Natural killer cell (primary cell): ENCODE data around the gene GFRA1. TPM values are rescaled to one million over a fixed set of nuclear protein-coding genes. Genes with fewer than 3 reads are reported as not detected.
"Not testable (repeated sequence)": the region's sequence is repeated elsewhere in the genome, so short reads cannot be mapped to it uniquely, and the experiment has no call there.

Experiments used
- ATAC-seq, 3 donors: fragments of 150-1000 bp in 2 of 3; fragments of 200-7000 bp in 1 of 3; cut with Tn5 transposase; 1 replicate in 1 of 3; 2 replicates in 2 of 3; pipeline ENCODE4 v1.10.0; 2021; ENCODE audit warnings: mild to moderate bottlenecking in 2 of 3, moderate library complexity in 2 of 3
- DNase-seq, 2 donors: peaks; one replicate each; pipeline versions ENCODE4 v3.0.0 to v3.0.0-alpha.2; 2013 to 2021; ENCODE audit warnings: mixed read lengths in 1 of 2
- H3K27ac ChIP-seq: one replicate; pipeline ENCODE4 v1.5.1; 2013; ENCODE audit warnings: mild to moderate bottlenecking, low read length
- H3K27me3 ChIP-seq: one replicate; pipeline ENCODE4 v1.6.1; 2013; ENCODE audit warnings: low read length; ENCODE audit not compliant: control insufficient read depth, insufficient read depth
- H3K36me3 ChIP-seq: one replicate; pipeline ENCODE4 v1.6.1; 2013; ENCODE audit warnings: low read length; ENCODE audit not compliant: control insufficient read depth, insufficient read depth
- H3K4me1 ChIP-seq: one replicate; pipeline ENCODE4 v1.6.1; 2013; ENCODE audit warnings: low read length; ENCODE audit not compliant: control insufficient read depth, insufficient read depth
- H3K4me3 ChIP-seq: one replicate; pipeline ENCODE4 v1.5.1; 2013; ENCODE audit warnings: low read length
- H3K9me3 ChIP-seq: one replicate; pipeline ENCODE4 v1.6.1; 2013; ENCODE audit warnings: low read length; ENCODE audit not compliant: control insufficient read depth, insufficient read depth
- H3K27ac Mint-ChIP-seq, 2 donors: one replicate each; pipeline ENCODE4 v1.8.0; 2022; ENCODE audit warnings: mild to moderate bottlenecking in 2 of 2, mixed read lengths in 2 of 2, moderate library complexity in 1 of 2
- H3K27me3 Mint-ChIP-seq, 2 donors: one replicate each; pipeline ENCODE4 v1.8.0; 2022; ENCODE audit warnings: low read depth in 2 of 2, mixed read lengths in 2 of 2
- H3K36me3 Mint-ChIP-seq: one replicate; pipeline ENCODE4 v1.8.0; 2022; ENCODE audit warnings: mixed read lengths
- H3K4me1 Mint-ChIP-seq, 2 donors: one replicate each; pipeline ENCODE4 v1.8.0; 2022; ENCODE audit warnings: mixed read lengths in 2 of 2
- H3K4me3 Mint-ChIP-seq: one replicate; pipeline ENCODE4 v1.8.0; 2022; ENCODE audit warnings: mild to moderate bottlenecking, moderate library complexity, mixed read lengths
- H3K9me3 Mint-ChIP-seq, 2 donors: one replicate each; pipeline ENCODE4 v1.8.0; 2022; ENCODE audit warnings: mixed read lengths in 2 of 2
- WGBS: methylation state at CpG from one replicate; pipeline ENCODE4 v1.1.7; 2013; ENCODE audit warnings: missing lambda C conversion rate; ENCODE audit not compliant: insufficient coverage; 5-methylcytosine and 5-hydroxymethylcytosine counted together
- intact Hi-C: fragments of 100-400 bp; cut with micrococcal nuclease; formaldehyde crosslinking; loops from one replicate; pipeline ENCODE4 v1.14.2; 2022
- total RNA-seq, 4 donors: library from RNA; stranded (reverse); fragments of 120-200 nt in 1 of 4; gene quantifications; one replicate each; pipeline versions ENCODE4 v1.2.3 to v1.2.4, GENCODE V29; 2013 to 2022
- TF ChIP-seq, protein P1 (sequence below): fragments of 200-600 bp; IDR thresholded peaks from one replicate; pipeline ENCODE4 v1.8.0; 2022; ENCODE audit warnings: antibody characterized with exemption

The GFRA1 gene
- total RNA-seq, 3 donors from 2014 or later (not counting 1 experiment from before 2014, with no cell fraction given), result not detected

DNA sequence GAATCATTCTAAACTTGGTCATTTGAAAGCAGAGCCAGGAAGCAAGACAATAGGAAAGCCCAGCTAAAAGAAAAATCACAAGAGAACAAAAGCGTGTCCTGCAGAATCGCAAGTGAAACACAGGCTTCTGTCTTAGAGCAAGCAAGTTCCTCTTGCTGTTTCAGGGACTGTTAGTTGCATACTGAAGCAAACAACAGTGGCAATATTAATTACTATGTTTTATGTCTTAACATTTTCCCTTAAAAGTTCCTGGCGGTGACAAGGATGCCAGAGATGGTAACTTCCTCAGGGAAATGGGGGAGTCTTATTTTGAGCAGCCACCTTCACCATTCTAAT lies 217.1 kb downstream of the GFRA1 start:
- no peaks in the 10 kb centered on the region for H3K4me1 ChIP-seq
- H3K4me1 Mint-ChIP-seq, result no peaks in the 10 kb centered on the region
- H3K27ac ChIP-seq, result no peak overlapping the region
- no peak overlapping the region for H3K27ac Mint-ChIP-seq
- H3K9me3 Mint-ChIP-seq, result peaks cover 3 to 4% of the 10 kb centered on the region in 2 donors
- WGBS, result 94% methylated on average over 2 of the region's 3 CpGs
- TF ChIP-seq, protein P1, sequence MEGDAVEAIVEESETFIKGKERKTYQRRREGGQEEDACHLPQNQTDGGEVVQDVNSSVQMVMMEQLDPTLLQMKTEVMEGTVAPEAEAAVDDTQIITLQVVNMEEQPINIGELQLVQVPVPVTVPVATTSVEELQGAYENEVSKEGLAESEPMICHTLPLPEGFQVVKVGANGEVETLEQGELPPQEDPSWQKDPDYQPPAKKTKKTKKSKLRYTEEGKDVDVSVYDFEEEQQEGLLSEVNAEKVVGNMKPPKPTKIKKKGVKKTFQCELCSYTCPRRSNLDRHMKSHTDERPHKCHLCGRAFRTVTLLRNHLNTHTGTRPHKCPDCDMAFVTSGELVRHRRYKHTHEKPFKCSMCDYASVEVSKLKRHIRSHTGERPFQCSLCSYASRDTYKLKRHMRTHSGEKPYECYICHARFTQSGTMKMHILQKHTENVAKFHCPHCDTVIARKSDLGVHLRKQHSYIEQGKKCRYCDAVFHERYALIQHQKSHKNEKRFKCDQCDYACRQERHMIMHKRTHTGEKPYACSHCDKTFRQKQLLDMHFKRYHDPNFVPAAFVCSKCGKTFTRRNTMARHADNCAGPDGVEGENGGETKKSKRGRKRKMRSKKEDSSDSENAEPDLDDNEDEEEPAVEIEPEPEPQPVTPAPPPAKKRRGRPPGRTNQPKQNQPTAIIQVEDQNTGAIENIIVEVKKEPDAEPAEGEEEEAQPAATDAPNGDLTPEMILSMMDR, result no peak
- intact Hi-C loops, result no loop called here
- ATAC-seq (no peak), DNase-seq (no peak)
- no peak overlapping the region for H3K4me3 ChIP-seq
- H3K4me3 Mint-ChIP-seq, result no peak overlapping the region
- no peaks in the 10 kb centered on the region for H3K27me3 Mint-ChIP-seq
- no peaks in the 10 kb centered on the region for H3K36me3 Mint-ChIP-seq
- no peaks in the 10 kb centered on the region for H3K36me3 ChIP-seq
- no peaks in the 10 kb centered on the region for H3K27me3 ChIP-seq
- H3K9me3 ChIP-seq, result no peaks in the 10 kb centered on the region

DNA sequence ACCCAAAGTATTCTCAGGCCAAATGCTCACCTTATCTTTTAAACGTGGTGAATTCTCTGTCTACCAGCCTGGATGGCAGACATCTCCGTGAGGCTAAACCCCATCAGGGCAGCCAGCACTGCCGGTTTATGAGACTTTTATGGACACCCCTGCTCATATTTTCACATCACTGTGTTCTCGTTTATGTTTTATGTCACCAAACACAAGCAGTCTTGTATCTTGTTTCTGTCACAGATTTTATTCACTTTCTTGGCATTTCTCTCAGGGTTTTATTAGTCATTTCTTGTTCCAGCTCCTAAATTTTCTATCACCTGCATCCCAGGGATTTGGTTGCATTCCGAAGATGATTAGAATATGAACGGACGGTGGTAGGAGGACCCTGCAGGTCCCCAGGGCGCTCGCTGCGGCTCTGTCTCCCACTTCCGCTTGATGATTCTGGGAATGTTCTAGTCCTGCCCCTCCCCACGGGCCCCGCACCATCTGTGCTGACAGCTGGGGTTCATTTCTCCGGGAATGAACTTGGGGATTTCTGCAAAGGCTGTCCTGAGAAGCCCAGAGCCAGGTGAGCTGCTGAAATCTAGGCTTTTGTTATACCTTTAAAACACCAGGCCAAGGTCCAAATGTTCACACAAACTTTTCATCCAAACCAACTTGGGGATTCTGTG lies 217.6 kb downstream of the GFRA1 start:
- H3K4me3 ChIP-seq, result no peak overlapping the region
- H3K9me3 ChIP-seq, result no peaks in the 10 kb centered on the region
- no peaks in the 10 kb centered on the region for H3K27me3 Mint-ChIP-seq
- intact Hi-C loops, result no loop called here
- no peak for ATAC-seq
- H3K27ac ChIP-seq, result no peak overlapping the region
- no peaks in the 10 kb centered on the region for H3K36me3 ChIP-seq
- H3K36me3 Mint-ChIP-seq, result no peaks in the 10 kb centered on the region
- TF ChIP-seq, protein P1, result no peak
- H3K27ac Mint-ChIP-seq, result no peak overlapping the region
- no peak for DNase-seq
- 87% methylated on average over 14 of the region's 14 CpGs for whole genome bisulfite sequencing
- no peaks in the 10 kb centered on the region for H3K27me3 ChIP-seq
- no peak overlapping the region for H3K4me3 Mint-ChIP-seq
- H3K4me1 Mint-ChIP-seq, result no peaks in the 10 kb centered on the region
- H3K9me3 Mint-ChIP-seq, result peaks cover 3 to 4% of the 10 kb centered on the region in 2 donors
- no peaks in the 10 kb centered on the region for H3K4me1 ChIP-seq

DNA sequence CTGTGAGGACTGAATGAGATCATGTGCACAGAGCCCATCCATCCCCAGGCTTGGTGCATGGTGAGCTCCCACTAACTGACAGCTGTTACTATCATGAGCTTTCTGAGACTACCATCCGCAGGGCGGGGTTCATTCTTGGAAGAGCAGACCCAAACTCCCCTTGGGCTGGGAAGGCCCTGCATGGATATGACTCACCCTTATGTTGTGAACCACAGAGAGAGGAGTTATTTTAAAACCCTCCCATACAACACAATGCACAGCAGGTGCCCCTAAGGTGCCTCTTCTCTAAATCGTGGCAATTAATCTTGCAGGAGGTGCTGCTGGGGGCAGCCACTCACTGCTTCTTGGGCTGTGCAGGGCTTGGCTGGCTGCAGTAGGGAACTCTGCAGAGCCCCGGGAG lies 219.1 kb downstream of the GFRA1 start:
- WGBS, result 76% methylated on average over 4 of the region's 4 CpGs
- Mint-ChIP-seq H3K4me1 (no peaks in the 10 kb centered on the region), H3K4me3 (no peak overlapping the region), H3K9me3 (peaks cover 8 to 9% of the 10 kb centered on the region in 2 donors), H3K36me3 (no peaks in the 10 kb centered on the region), H3K27me3 (no peaks in the 10 kb centered on the region), H3K27ac (no peak overlapping the region)
- H3K36me3 ChIP-seq, result no peaks in the 10 kb centered on the region
- H3K9me3 ChIP-seq, result no peaks in the 10 kb centered on the region
- no peak for ATAC-seq
- no peak for DNase-seq
- no peaks in the 10 kb centered on the region for H3K4me1 ChIP-seq
- intact Hi-C loops, result no loop called here
- TF ChIP-seq, protein P1, result no peak
- no peak overlapping the region for H3K27ac ChIP-seq
- no peaks in the 10 kb centered on the region for H3K27me3 ChIP-seq
- H3K4me3 ChIP-seq, result no peak overlapping the region

GRCh38 chr10:116053009-116053730 lies 219.8 kb downstream of the GFRA1 start:
- H3K27me3 Mint-ChIP-seq, DNase-seq, H3K4me1 ChIP-seq, H3K9me3 ChIP-seq, H3K27ac Mint-ChIP-seq, intact Hi-C loops, H3K4me3 Mint-ChIP-seq, H3K36me3 ChIP-seq, H3K9me3 Mint-ChIP-seq, H3K4me3 ChIP-seq, H3K4me1 Mint-ChIP-seq, H3K36me3 Mint-ChIP-seq, H3K27me3 ChIP-seq, ATAC-seq, H3K27ac ChIP-seq: not testable (repeated sequence)
- WGBS, result 80% methylated on average over 1 of the region's 3 CpGs

- H3K27me3 ChIP-seq, H3K36me3 Mint-ChIP-seq, intact Hi-C loops, ATAC-seq, H3K9me3 ChIP-seq, DNase-seq, H3K9me3 Mint-ChIP-seq, H3K36me3 ChIP-seq, H3K4me3 ChIP-seq, H3K4me3 Mint-ChIP-seq, H3K27ac ChIP-seq, H3K27ac Mint-ChIP-seq, H3K4me1 ChIP-seq, H3K4me1 Mint-ChIP-seq, H3K27me3 Mint-ChIP-seq: not testable (repeated sequence)
- 80% methylated on average over 1 of the region's 3 CpGs for WGBS
Measured at GRCh38 chr10:116052522-116052921, 220.5 kb downstream of the GFRA1 start.
